HAP-1 (cell line): Measurements from ENCODE around the gene SGCA.

ENCODE experiments used
- DNase-seq, 2 experiments: peaks; one replicate each; pipeline ENCODE4 v3.0.0-alpha.2; 2016 to 2020; ENCODE audit warnings: low spot score in 2 of 2
- H3K27me3 ChIP-seq: fragments of 250-450 bp; sonication (Bioruptor Pico); 2 replicates; pipeline ENCODE4 v1.5.1; 2020; ENCODE audit warnings: low read depth, mild to moderate bottlenecking, moderate library complexity
- H3K36me3 ChIP-seq: fragments of 250-450 bp; sonication (Bioruptor Pico); replicated peaks from 2 replicates; pipeline ENCODE4 v1.5.1; 2020; ENCODE audit warnings: mild to moderate bottlenecking
- H3K4me1 ChIP-seq: fragments of 250-450 bp; sonication (Bioruptor Pico); 2 replicates; pipeline ENCODE4 v1.5.1; 2020; ENCODE audit warnings: mild to moderate bottlenecking
- H3K4me3 ChIP-seq: fragments of 250-450 bp; sonication (Bioruptor Pico); 2 replicates; pipeline ENCODE4 v1.5.1; 2020; ENCODE audit warnings: mild to moderate bottlenecking, moderate library complexity
- H3K9me3 ChIP-seq: fragments of 250-450 bp; sonication (Bioruptor Pico); 2 replicates; pipeline ENCODE4 v1.5.1; 2020; ENCODE audit warnings: mild to moderate bottlenecking, moderate library complexity
- in situ Hi-C: fragments of 300-500 bp; cut with MboI; formaldehyde crosslinking; loops from 3 replicates; pipeline ENCODE4 v1.14.3; 2020; ENCODE audit warnings: low sequenced_read_pairs, inconsistent platforms, mixed read lengths

SGCA gene

GRCh38 chr17:50171371-50172071, 5.7 kb downstream of the SGCA start:
- no peaks in the 10 kb centered on the region for H3K36me3 ChIP-seq
- in situ Hi-C loops: no loop called here
- no peak overlapping the region for H3K4me3 ChIP-seq
- no peaks in the 10 kb centered on the region for H3K9me3 ChIP-seq
- H3K4me1 ChIP-seq: no peaks in the 10 kb centered on the region
- no peaks in the 10 kb centered on the region for H3K27me3 ChIP-seq
- DNase-seq: no peak

GRCh38 chr17:50172130-50172529, 6.3 kb downstream of the SGCA start:
- H3K4me1 ChIP-seq: no peaks in the 10 kb centered on the region
- no peaks in the 10 kb centered on the region for H3K9me3 ChIP-seq
- no peak overlapping the region for H3K4me3 ChIP-seq
- no peaks in the 10 kb centered on the region for H3K27me3 ChIP-seq
- H3K36me3 ChIP-seq: no peaks in the 10 kb centered on the region
- no peak for DNase-seq
- in situ Hi-C loops: no loop called here

DNA sequence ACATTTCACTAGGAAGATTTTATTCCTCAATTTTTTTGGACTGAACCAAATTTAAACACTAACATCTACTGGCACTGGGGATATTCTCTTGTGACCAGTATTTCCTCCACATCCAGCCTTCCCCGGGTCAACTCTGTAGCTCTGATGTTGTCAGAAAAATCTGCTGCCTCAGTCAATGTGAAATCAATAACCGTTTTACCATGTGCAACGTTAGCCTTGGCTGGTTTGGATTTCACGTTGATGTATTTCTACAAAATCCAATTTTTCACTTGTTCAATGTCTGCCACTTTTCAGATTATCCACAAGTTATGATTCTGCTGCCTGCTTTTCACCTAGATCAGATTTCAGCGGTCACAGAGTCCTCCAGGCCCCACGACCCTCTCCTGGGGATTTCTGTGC, 7.1 kb downstream of the SGCA start:
- in situ Hi-C loops: no loop called here

GRCh38 chr17:50173335-50173941, 7.6 kb downstream of the SGCA start:
- no peak overlapping the region for H3K4me3 ChIP-seq
- in situ Hi-C loops: no loop called here
- no peak for DNase-seq
- H3K9me3 ChIP-seq: no peaks in the 10 kb centered on the region
- H3K36me3 ChIP-seq: no peaks in the 10 kb centered on the region
- no peaks in the 10 kb centered on the region for H3K27me3 ChIP-seq
- peaks cover 7% of the 10 kb centered on the region for H3K4me1 ChIP-seq

More for the DNA sequence above, 7.1 kb downstream of the SGCA start:
- Histone ChIP-seq H3K4me3 (no peak overlapping the region), H3K4me1 (peaks cover 3% of the 10 kb centered on the region), H3K9me3 (no peaks in the 10 kb centered on the region), H3K27me3 (no peaks in the 10 kb centered on the region), H3K36me3 (no peaks in the 10 kb centered on the region)
- DNase-seq: no peak

DNA sequence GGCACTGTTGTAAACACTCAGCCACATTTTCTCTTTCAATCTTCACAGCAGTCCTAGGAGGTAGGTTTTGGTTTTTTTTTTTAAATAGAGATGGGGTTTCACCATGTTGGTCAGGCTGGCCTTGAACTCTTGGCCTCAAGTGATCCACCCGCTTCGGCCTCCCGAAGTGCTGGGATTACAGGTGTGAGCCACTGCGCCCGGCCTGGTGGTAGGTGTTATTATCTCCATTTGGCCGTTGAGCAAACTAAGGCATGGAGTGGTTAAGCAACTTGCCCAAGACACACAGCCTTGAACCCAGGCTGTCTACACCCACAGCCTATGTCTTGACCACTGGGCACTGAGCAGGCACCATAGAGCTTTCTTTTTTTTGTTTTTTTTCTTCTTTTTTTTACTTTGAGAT, 8.6 kb downstream of the SGCA start:
- Histone ChIP-seq H3K4me1 (peaks cover 7% of the 10 kb centered on the region), H3K27me3 (no peaks in the 10 kb centered on the region), H3K36me3 (no peaks in the 10 kb centered on the region), H3K9me3 (no peaks in the 10 kb centered on the region), H3K4me3 (no peak overlapping the region)
- DNase-seq: no peak
- in situ Hi-C loops: no loop called here

GRCh38 chr17:50175035-50175807, 9.4 kb downstream of the SGCA start:
- Histone ChIP-seq H3K4me1 (peaks cover 7% of the 10 kb centered on the region), H3K9me3 (no peaks in the 10 kb centered on the region)
- in situ Hi-C loops: no loop called here

GRCh38 chr17:50176559-50177357, 11.0 kb downstream of the SGCA start:
- in situ Hi-C loops: no loop called here
- Histone ChIP-seq H3K4me3 (no peak overlapping the region), H3K4me1 (peaks cover 7% of the 10 kb centered on the region), H3K36me3 (no peaks in the 10 kb centered on the region), H3K9me3 (no peaks in the 10 kb centered on the region), H3K27me3 (no peaks in the 10 kb centered on the region)
- no peak for DNase-seq

More at GRCh38 chr17:50175035-50175807, 9.4 kb downstream of the SGCA start:
- Histone ChIP-seq H3K27me3 (no peaks in the 10 kb centered on the region), H3K36me3 (no peaks in the 10 kb centered on the region), H3K4me3 (no peak overlapping the region)
- no peak for DNase-seq

DNA sequence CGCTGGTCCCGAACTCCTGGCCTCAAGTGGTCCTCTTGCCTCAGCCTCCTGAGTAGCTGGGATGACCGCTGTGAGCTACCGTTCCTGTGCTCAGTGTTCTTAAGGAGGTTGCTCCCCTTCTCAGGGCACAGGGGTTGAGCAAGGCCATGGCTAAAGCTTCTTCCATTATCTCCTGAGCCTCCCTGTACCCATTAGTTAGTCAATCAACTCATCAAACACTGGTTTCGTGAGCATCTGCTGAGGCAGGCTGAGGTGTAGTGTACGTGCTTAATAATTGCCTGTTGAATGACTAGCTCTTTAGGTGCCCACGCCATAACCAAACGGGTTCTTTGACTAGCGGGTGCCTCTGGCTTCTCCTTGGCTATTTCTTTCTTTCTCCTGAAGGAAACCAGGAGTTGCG, 11.7 kb downstream of the SGCA start:
- Histone ChIP-seq H3K4me1 (peaks cover 7% of the 10 kb centered on the region), H3K36me3 (no peaks in the 10 kb centered on the region), H3K27me3 (no peaks in the 10 kb centered on the region), H3K9me3 (no peaks in the 10 kb centered on the region), H3K4me3 (no peak overlapping the region)
- DNase-seq: no peak
- in situ Hi-C loops: no loop called here

- H3K4me3 ChIP-seq: no peak overlapping the region
- peak; percentile 73 to 85 for DNase-seq
- in situ Hi-C loops: no loop called here
These were observed 12.4 kb downstream of the SGCA start for GRCh38 chr17:50177983-50178834.

DNA sequence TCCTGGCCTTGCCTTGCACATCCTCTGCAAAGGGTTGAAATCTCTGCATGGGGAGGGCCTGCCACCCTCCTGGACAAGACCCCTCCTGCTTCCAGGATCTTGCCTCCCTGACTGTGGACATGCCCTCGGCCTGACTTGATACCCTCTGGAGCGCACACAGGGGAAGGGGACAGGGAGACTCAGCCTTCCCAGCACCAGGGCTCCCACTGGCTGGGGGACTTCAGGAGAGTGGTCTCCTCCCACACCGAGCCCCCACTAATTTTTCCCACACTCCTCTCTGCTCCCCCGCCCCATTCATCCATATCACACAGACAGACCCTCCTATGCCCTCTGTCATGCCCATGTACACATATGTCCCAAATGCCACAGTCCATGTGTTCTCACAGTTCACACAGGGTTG, 14.3 kb downstream of the SGCA start:
- H3K4me3 ChIP-seq: no peak overlapping the region
- in situ Hi-C loops: no loop called here
- no peaks in the 10 kb centered on the region for H3K36me3 ChIP-seq
- H3K27me3 ChIP-seq: no peaks in the 10 kb centered on the region
- H3K4me1 ChIP-seq: peaks cover 7% of the 10 kb centered on the region
- DNase-seq: no peak
- no peaks in the 10 kb centered on the region for H3K9me3 ChIP-seq

More at GRCh38 chr17:50177983-50178834, 12.4 kb downstream of the SGCA start:
- Histone ChIP-seq H3K27me3 (no peaks in the 10 kb centered on the region), H3K4me1 (peaks cover 7% of the 10 kb centered on the region), H3K36me3 (no peaks in the 10 kb centered on the region), H3K9me3 (no peaks in the 10 kb centered on the region)

GRCh38 chr17:50180620-50181019, 14.8 kb downstream of the SGCA start:
- Histone ChIP-seq H3K4me1 (peaks cover 7% of the 10 kb centered on the region), H3K36me3 (no peaks in the 10 kb centered on the region)
- in situ Hi-C loops: no loop called here

GRCh38 chr17:50181144-50181543, 15.3 kb downstream of the SGCA start:
- no peaks in the 10 kb centered on the region for H3K27me3 ChIP-seq
- no peak overlapping the region for H3K4me3 ChIP-seq
- H3K9me3 ChIP-seq: no peaks in the 10 kb centered on the region
- no peaks in the 10 kb centered on the region for H3K36me3 ChIP-seq
- no peak for DNase-seq
- in situ Hi-C loops: no loop called here
- peaks cover 7% of the 10 kb centered on the region for H3K4me1 ChIP-seq

More at GRCh38 chr17:50180620-50181019, 14.8 kb downstream of the SGCA start:
- Histone ChIP-seq H3K9me3 (no peaks in the 10 kb centered on the region), H3K27me3 (no peaks in the 10 kb centered on the region), H3K4me3 (no peak overlapping the region)
- DNase-seq: no peak
